K562 (cell line): Measurements from ENCODE around the gene XRN1. TPM values are rescaled to one million over a fixed set of nuclear protein-coding genes. Genes with fewer than 3 reads are reported as not detected.

Experiments used
- ATAC-seq: fragments of 200-7000 bp; cut with Tn5 transposase; 3 replicates; pipeline ENCODE4 v1.9.1; 2020; ENCODE audit warnings: moderate library complexity
- BruUV-seq: library from RNA; stranded (reverse); fragments of 400-500 nt; replicated peaks from 2 replicates; lab custom pipeline; 2021; lab: Mats Ljungman, UMichigan
- CTCF ChIA-PET: fragments of 300-600 bp; formaldehyde crosslinking; extraction: SDS; loops from one replicate; lab custom pipeline; 2021; ENCODE audit warnings: low intra/inter-chr PET ratio; lab: Yijun Ruan, JAX
- POLR2A ChIA-PET: fragments of 300-600, 350-650 bp; sonication (Branson Sonifier 250); formaldehyde crosslinking; extraction: SDS; loops from one replicate; lab custom pipeline; 2021; ENCODE audit warnings: antibody characterized with exemption, inconsistent platforms; lab: Yijun Ruan, JAX
- DNase-seq, 4 experiments: peaks; one replicate each; pipeline versions ENCODE4 v3.0.0 to v3.0.0-alpha.2; 2011 to 2018; ENCODE audit warnings: low spot score in 3 of 4, mixed read lengths in 3 of 4; ENCODE audit errors: extremely low read depth in 1 of 4
- FAIRE-seq: peaks from 2 replicates; lab custom pipeline; 2011; peaks lifted over from hg19 to GRCh38; lab: Jason Lieb, UNC
- H2AFZ ChIP-seq: 2 replicates; pipeline ENCODE4 v1.6.0; 2011; ENCODE audit warnings: low read depth, low read length, control low read depth, inconsistent platforms
- H3K27ac ChIP-seq: fragments of 200-600 bp; 3 replicates; pipeline ENCODE4 v1.8.0; 2011; ENCODE audit warnings: low read depth, mild to moderate bottlenecking, control low read depth, inconsistent platforms, low read length, moderate library complexity, mixed read lengths; ENCODE audit errors: extremely low read depth
- H3K27me3 ChIP-seq, 2 experiments: fragments of 300-600 bp in 1 of 2; 2 replicates in 1 of 2; 3 replicates in 1 of 2; pipeline versions ENCODE4 v1.6.0 to v1.8.0; 2011; ENCODE audit warnings: inconsistent platforms in 2 of 2, low read length in 2 of 2, mild to moderate bottlenecking in 1 of 2, mixed read lengths in 1 of 2, moderate library complexity in 1 of 2; ENCODE audit not compliant: control insufficient read depth in 2 of 2, insufficient read depth in 2 of 2
- H3K36me3 ChIP-seq: fragments of 300-600 bp; 3 replicates; pipeline ENCODE4 v1.8.0; 2011; ENCODE audit warnings: mild to moderate bottlenecking, low read length, inconsistent platforms; ENCODE audit not compliant: control insufficient read depth, insufficient read depth
- H3K4me1 ChIP-seq, 2 experiments: fragments of 200-600 bp in 1 of 2; replicated peaks in 1 of 2; 2 replicates in 1 of 2; 3 replicates in 1 of 2; pipeline versions ENCODE4 v1.5.1 to v1.8.0; 2011; ENCODE audit warnings: inconsistent platforms in 2 of 2, low read length in 2 of 2, mild to moderate bottlenecking in 1 of 2, mixed read lengths in 1 of 2, moderate library complexity in 1 of 2; ENCODE audit not compliant: control insufficient read depth in 2 of 2, insufficient read depth in 2 of 2
- H3K4me2 ChIP-seq: 2 replicates; pipeline ENCODE4 v1.6.1; 2011; ENCODE audit warnings: low read length, control low read depth, inconsistent platforms, mixed read lengths; ENCODE audit not compliant: insufficient read depth
- H3K4me3 ChIP-seq: fragments of 200-600 bp; sonication (generic), shearing (Covaris generic); 2 replicates; pipeline ENCODE4 v1.5.1; 2016; ENCODE audit warnings: control low read depth, inconsistent platforms
- H3K79me2 ChIP-seq: fragments of 200-600 bp; 3 replicates; pipeline ENCODE4 v1.8.0; 2011; ENCODE audit warnings: low read length, inconsistent platforms; ENCODE audit not compliant: control insufficient read depth, insufficient read depth
- H3K9ac ChIP-seq, 2 experiments: 2 replicates each; pipeline versions ENCODE4 v1.6.0 to v1.6.1; 2011; ENCODE audit warnings: low read depth in 2 of 2, low read length in 2 of 2, control low read depth in 1 of 2, inconsistent platforms in 1 of 2, mild to moderate bottlenecking in 1 of 2, mixed read lengths in 1 of 2; ENCODE audit not compliant: insufficient read depth in 1 of 2
- H3K9me1 ChIP-seq: one replicate; pipeline ENCODE4 v1.6.0; 2011; ENCODE audit warnings: inconsistent platforms, mild to moderate bottlenecking, low read length, moderate library complexity; ENCODE audit not compliant: control insufficient read depth, insufficient read depth
- H3K9me3 ChIP-seq: replicated peaks from 2 replicates; pipeline ENCODE4 v1.5.1; 2011; ENCODE audit warnings: low read depth, low read length, inconsistent platforms; ENCODE audit not compliant: control insufficient read depth, insufficient read depth
- H4K20me1 ChIP-seq: replicated peaks from 2 replicates; pipeline ENCODE4 v1.6.1; 2011; ENCODE audit warnings: low read length, inconsistent platforms, mixed read lengths; ENCODE audit not compliant: control insufficient read depth, insufficient read depth
- CTCF ChIP-seq, 3 experiments: IDR thresholded peaks in 2 of 3; conservative IDR thresholded peaks in 1 of 3; 2 replicates each; pipeline ENCODE4 v1.5.1; 2011 to 2012; ENCODE audit warnings: low read length in 3 of 3, mild to moderate bottlenecking in 3 of 3, control low read depth in 2 of 3, improper control_type of control experiment in 1 of 3, inconsistent platforms in 1 of 3, low read depth in 1 of 3, mixed read lengths in 1 of 3, moderate library complexity in 1 of 3; ENCODE audit not compliant: insufficient read depth in 2 of 3
- RAD21 ChIP-seq, 2 experiments: fragments of 250-450 bp in 1 of 2; fragments of 450-650 bp in 1 of 2; sonication (Bioruptor Pico) in 1 of 2; formaldehyde crosslinking in 1 of 2; IDR thresholded peaks in 1 of 2; conservative IDR thresholded peaks in 1 of 2; 2 replicates each; pipeline versions ENCODE4 v1.4.0 to v1.8.0; 2020 to 2022; ENCODE audit warnings: mild to moderate bottlenecking in 2 of 2, moderate library complexity in 1 of 2
- ZNF707 ChIP-seq: fragments of 250-450 bp; sonication (Bioruptor Pico); conservative IDR thresholded peaks from 2 replicates; pipeline ENCODE4 v1.8.0; 2022; ENCODE audit warnings: inconsistent platforms, mild to moderate bottlenecking, moderate library complexity
- whole genome bisulfite sequencing: fragments of 100-300 bp; shearing (Covaris generic); methylation state at CpG from one replicate; pipeline ENCODE4 v1.1.6; 2016; ENCODE audit warnings: low coverage, mixed read lengths; ENCODE audit not compliant: insufficient coverage; ENCODE audit errors: missing lambda C conversion rate; 5-methylcytosine and 5-hydroxymethylcytosine counted together
- in situ Hi-C: fragments of 300-500 bp; cut with MboI; formaldehyde crosslinking; loops from 4 replicates; pipeline ENCODE4 v1.15.0; 2018; ENCODE audit warnings: inconsistent platforms, mixed read lengths
- intact Hi-C: fragments of 100-400 bp; cut with micrococcal nuclease; formaldehyde crosslinking; loops from 2 replicates; pipeline ENCODE4 v1.14.2; 2022
- polyA plus RNA-seq, 8 experiments: library from polyadenylated mRNA; depleted of rRNA in 4 of 8; stranded (reverse) in 5 of 8; unstranded in 3 of 8; fragments of >200 nt; fragmentation: Nextera tagmentation in 2 of 8; fragmentation: Illumina TruSeq in 1 of 8; extraction: Ambion mirVana in 2 of 8; extraction: Trizol in 1 of 8; gene quantifications; 2 replicates each; pipeline versions ENCODE4 v1.2.1 to v1.2.3, GENCODE V29; 2011 to 2014; ENCODE audit warnings: inconsistent platforms in 1 of 8, missing spikeins in 1 of 8
- total RNA-seq, 7 experiments: library from RNA; depleted of rRNA in 6 of 7; stranded (reverse); fragments of >200 nt in 6 of 7; fragmentation: Illumina TruSeq in 2 of 7; extraction: Trizol in 2 of 7; gene quantifications; 2 replicates each; pipeline versions ENCODE4 v1.2.1 to v1.2.3, GENCODE V29; 2011 to 2021; ENCODE audit warnings: low replicate concordance in 1 of 7

Gene XRN1
- total and polyA plus RNA-seq, 9 of the 15 experiments (the other 6 are each of a cell fraction or from before 2014, with no cell fraction given), result 3.1 to 28.4 (median 17.2) TPM

- H3K27me3 ChIP-seq, result no peaks in the 10 kb centered on the region
- H2AFZ ChIP-seq, result no peak overlapping the region
- in situ Hi-C loops, result no loop called here
- H3K9ac ChIP-seq, result no peak overlapping the region
- no peaks in the 10 kb centered on the region for H3K79me2 ChIP-seq
- POLR2A ChIA-PET, result no interaction called here
- ATAC-seq (peak; percentile 71), FAIRE-seq (no peak)
- no peak overlapping the region for H3K27ac ChIP-seq
- 78% methylated on average over 3 of the region's 3 CpGs for WGBS
- no TSS peak for BruUV-seq
- H3K36me3 ChIP-seq, result no peaks in the 10 kb centered on the region
- H3K4me2 ChIP-seq, result no peak overlapping the region
- no peaks in the 10 kb centered on the region for H3K9me3 ChIP-seq
- H4K20me1 ChIP-seq, result no peaks in the 10 kb centered on the region
- H3K4me3 ChIP-seq, result no peak overlapping the region
- H3K9me1 ChIP-seq, result no peaks in the 10 kb centered on the region
- intact Hi-C loops, result loop anchor here (2.0 to 10.0 kb wide), 2 partner anchors 248 to 696 kb away; no protein-coding TSS in a partner anchor
- TF ChIP-seq CTCF (IDR thresholded peaks at IDR 0.05 in 2 of 3, conservative IDR thresholded peaks at IDR 0.05 in 1 of 3; ENCODE audit: insufficient read depth in 2 of 3, low read depth in 1 of 3, low read length in 3 of 3) (peak in 1 of 3 experiments; percentile 19; a peak in 1 of 6 replicates), ZNF707 (CRISPR knock-in tag) (no peak), RAD21 (CRISPR knock-in tag; conservative IDR thresholded peaks at IDR 0.05 in 1 of 2, IDR thresholded peaks at IDR 0.05 in 1 of 2) (peak in 1 of 2 experiments; percentile 54; a peak in 2 of 4 replicates)
- TF ChIP-seq, all 486 proteins: peak for 2
- DNase-seq, result no peak
- CTCF ChIA-PET, result no interaction called here
- peaks cover 0 to 6% of the 10 kb centered on the region in 2 experiments; a peak in 1 of 5 replicates for H3K4me1 ChIP-seq
Observed at GRCh38 chr3:142270407-142270806, 177.4 kb downstream of the XRN1 start.
